Head of caudate nucleus (tissue), 42 donors: ENCODE data around the gene ARHGAP33.

Source experiments
- DNase-seq, 42 donors: peaks; one replicate each; pipeline versions ENCODE4 v3.0.0 to v3.0.0-alpha.2; 2020 to 2021; ENCODE audit warnings: mixed read lengths in 7 of 42
- intact Hi-C: fragments of 100-400 bp; cut with DNase I; formaldehyde crosslinking; loops from one replicate; pipeline ENCODE4 v1.15.0; 2022

Gene ARHGAP33

GRCh38 chr19:35752746-35753350 is 22.5 kb upstream of the ARHGAP33 start:
- intact Hi-C loops = no loop called here
- DNase-seq = no peak

DNA sequence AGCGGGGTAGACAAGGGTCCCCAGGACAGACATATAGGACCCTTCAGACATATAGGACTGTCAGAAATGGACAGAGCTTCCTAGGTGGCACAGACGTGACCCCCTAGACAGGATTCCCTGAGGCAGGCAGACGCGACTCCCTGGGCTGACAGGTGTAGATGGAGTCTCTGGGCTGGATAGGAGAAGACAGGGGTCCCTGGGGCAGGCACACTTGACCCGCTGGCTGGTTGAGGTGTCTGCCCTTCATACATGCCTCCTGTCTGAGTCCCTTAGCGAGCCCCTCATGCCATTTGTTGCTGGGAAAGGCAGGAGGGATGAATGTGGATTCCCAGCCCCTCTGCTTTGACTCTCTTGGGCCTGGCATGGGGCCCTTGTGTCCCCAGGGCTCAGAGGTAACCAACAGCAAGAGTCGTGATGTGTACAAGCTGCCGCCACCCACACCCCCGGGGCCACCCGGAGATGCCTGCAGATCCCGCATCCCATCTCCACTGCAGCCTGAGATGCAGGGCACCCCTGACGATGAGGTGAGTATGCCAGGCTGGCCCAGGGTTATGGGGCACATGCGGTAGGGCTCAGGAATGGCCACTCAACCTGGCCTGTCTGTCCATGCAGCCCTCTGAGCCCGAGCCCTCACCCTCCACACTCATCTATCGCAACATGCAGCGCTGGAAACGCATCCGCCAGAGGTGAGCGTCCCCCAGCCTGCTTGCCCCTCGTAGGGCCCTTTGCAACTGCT is 21.6 kb upstream of the ARHGAP33 start:
- intact Hi-C loops = no loop called here
- no peak for DNase-seq

- intact Hi-C loops = no loop called here
- no peak for DNase-seq
Measured at GRCh38 chr19:35754370-35755130, 20.8 kb upstream of the ARHGAP33 start.

- intact Hi-C loops = no loop called here
- no peak for DNase-seq
Measured at GRCh38 chr19:35755131-35755549, 20.2 kb upstream of the ARHGAP33 start.

- DNase-seq = peak in 2 of 42 donors; percentile 16 to 19
- intact Hi-C loops = no loop called here
Measured at GRCh38 chr19:35755550-35756376, 19.6 kb upstream of the ARHGAP33 start.

- intact Hi-C loops = no loop called here
- DNase-seq = peak in 14 of 42 donors; percentile 37 to 68 (median 46)
Measured at GRCh38 chr19:35756377-35757230, 18.8 kb upstream of the ARHGAP33 start, which contains the start of gene HSPB6. TSS of gene HSPB6 (minus strand) at chr19:35757029. CDS start at chr19:35757008, 21 bp downstream.

- peak in 21 of 42 donors; percentile 14 to 76 (median 49) for DNase-seq
- intact Hi-C loops = no loop called here
Measured at GRCh38 chr19:35757231-35757748, 18.1 kb upstream of the ARHGAP33 start.

- peak; percentile 95 to 100 (median 99) for DNase-seq
- intact Hi-C loops = no loop called here
Measured at GRCh38 chr19:35757749-35758608, 17.4 kb upstream of the ARHGAP33 start, which contains the start of gene PROSER3. TSS of gene PROSER3 (plus strand) at chr19:35758176. CDS start at chr19:35758216, 40 bp downstream.

DNA sequence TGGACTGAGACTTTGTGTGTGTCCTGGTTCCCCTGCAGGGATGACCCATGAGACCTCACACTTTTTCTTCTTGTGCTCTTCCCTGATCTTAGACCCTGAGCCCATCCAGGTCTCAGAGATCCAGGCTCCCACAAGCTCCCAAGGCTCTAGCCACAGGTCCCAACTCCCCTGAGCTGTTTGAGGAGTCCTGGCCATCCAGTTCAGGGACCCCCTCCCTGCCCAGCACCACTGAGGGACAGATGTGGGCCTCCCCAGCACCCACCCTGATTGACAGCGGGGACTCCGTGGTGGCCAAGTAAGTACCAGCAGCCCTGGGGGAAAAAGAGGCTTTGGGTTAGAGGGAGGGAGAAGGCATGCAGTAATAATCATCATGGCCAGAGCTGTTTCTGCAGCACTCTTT is 15.7 kb upstream of the ARHGAP33 start:
- DNase-seq = peak in 1 of 42 donors; percentile 11
- intact Hi-C loops = no loop called here

- intact Hi-C loops = no loop called here
- no peak for DNase-seq
Measured at GRCh38 chr19:35760711-35761349, 14.5 kb upstream of the ARHGAP33 start.

DNA sequence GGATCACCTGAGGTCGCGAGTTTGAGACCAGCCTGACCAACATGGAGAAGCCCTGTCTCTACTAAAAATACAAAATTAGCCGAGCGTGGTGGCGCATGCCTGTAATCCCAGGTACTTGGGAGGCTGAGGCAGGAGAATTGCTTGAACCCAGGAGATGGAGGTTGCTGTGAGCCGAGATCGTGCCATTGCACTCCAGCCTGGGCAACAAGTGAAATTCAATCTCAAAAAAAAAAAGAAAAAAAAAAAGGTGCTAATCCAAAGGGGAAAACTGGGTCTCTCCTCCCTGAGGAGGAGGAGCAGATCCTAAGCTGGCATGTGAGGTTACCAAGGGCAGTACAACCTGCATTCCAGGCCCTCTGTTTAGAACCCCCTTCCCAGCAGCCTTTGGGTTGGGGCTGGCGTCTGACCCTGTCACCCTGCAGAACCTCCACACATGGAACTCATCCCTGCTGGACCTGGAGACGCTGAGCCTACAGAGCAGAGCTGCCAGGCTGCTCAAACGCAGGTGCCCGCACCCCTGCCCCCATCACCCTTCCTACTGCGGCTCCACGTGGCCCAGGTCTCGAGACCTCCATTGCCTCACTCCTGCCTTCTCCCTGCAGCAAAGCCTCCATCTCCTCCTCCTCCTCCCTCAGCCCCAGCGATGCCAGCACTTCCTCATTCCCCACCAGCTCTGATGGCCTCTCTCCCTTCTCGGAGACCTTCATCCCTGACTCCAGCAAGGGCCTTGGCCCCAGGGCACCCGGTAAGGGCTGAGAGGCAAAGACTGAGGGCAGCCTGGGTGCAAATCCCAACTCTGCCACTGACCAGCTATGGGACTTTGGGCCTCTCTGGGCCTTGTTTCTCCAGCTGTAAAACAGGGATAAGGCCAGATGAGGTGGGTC is 10.7 kb upstream of the ARHGAP33 start:
- no peak for DNase-seq
- intact Hi-C loops = no loop called here

GRCh38 chr19:35766571-35767104 is 8.7 kb upstream of the ARHGAP33 start:
- DNase-seq = no peak
- intact Hi-C loops = no loop called here

DNA sequence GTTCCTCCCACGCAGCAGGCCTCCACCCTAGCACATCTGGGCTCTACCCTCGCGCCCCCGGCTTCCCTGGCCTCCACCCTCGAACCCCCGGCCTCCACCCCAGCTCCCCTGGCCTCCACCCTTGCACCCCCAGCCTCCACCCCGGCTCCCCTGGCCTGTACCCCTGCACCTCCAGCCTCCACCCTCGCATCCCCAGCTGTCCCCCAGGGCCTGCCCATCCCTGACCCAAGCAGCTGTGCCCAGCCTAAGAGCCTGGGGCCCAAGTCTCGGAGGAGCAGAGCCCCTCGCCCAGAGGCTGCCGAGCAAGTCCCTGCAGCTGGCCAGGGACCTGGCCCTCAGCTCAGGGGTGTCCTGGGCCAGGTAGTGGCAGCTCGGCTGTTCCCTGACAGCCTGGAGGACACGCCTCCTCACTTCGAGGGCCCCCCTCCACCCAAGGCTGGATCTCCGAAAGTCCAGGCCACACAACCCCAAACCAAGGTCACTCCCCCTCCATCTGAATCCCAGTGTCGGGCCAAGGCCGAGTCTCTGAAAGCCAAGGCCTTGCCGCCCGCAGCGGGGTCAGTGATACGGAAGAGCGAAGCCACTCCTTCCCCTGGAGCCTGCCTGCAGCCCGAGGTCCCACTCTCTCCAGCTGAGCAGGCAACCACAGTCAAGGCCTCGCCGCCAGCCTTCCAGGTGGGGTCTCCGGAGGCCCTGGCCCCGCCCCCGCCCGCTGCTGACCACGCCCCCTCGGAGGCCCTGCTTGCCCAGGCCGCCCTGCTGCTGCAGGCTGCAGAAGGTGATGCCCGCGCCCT is 7.9 kb upstream of the ARHGAP33 start:
- intact Hi-C loops = no loop called here
- DNase-seq = no peak

DNA sequence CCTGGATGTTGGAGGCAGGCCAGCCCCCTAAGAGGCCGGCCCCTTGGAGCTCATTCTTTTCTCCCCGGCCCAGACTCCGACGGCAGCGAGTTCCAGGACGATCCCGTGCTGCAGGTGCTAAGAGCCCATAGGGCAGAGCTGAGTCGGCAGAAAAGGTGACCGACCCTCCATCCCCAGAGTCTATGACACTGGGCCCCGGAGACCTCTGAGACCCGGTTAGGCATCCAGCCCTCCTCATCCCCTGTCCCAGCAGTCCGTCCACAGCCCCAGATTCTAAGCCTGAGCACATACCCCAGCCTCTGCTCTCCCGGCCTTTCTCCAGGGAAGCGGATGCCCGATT is 7.3 kb upstream of the ARHGAP33 start:
- no peak for DNase-seq
- intact Hi-C loops = no loop called here
